GM21447 (cell line): ENCODE data around the gene RND3.

Experiments used
- ATAC-seq: cut with Tn5 transposase; IDR thresholded peaks from one replicate; pipeline ENCODE4 v1.9.1; 2021; ENCODE audit not compliant: unreplicated experiment

RND3 gene

GRCh38 chr2:150445398-150445797, 42.1 kb downstream of the RND3 start:
- ATAC-seq: no peak

GRCh38 chr2:150442484-150442883, 45.0 kb downstream of the RND3 start:
- no peak for ATAC-seq

GRCh38 chr2:150441784-150442183, 45.7 kb downstream of the RND3 start:
- no peak for ATAC-seq

GRCh38 chr2:150441226-150441625, 46.2 kb downstream of the RND3 start:
- no peak for ATAC-seq

- no peak for ATAC-seq
These were observed 48.8 kb downstream of the RND3 start for GRCh38 chr2:150438654-150439053.

- no peak for ATAC-seq
These were observed 49.4 kb downstream of the RND3 start for GRCh38 chr2:150438041-150438440.

- ATAC-seq: no peak
These were observed 55.2 kb downstream of the RND3 start for GRCh38 chr2:150432312-150432625.

GRCh38 chr2:150431561-150432311, 55.7 kb downstream of the RND3 start:
- no peak for ATAC-seq

- ATAC-seq: no peak
These were observed 58.0 kb downstream of the RND3 start for GRCh38 chr2:150429384-150429961.

- no peak for ATAC-seq
These were observed 58.8 kb downstream of the RND3 start for GRCh38 chr2:150428641-150429040.

GRCh38 chr2:150427298-150427697, 60.2 kb downstream of the RND3 start:
- no peak for ATAC-seq

- no peak for ATAC-seq
These were observed 60.7 kb downstream of the RND3 start for GRCh38 chr2:150426724-150427123.

- no peak for ATAC-seq
These were observed 61.2 kb downstream of the RND3 start for GRCh38 chr2:150426315-150426714.

- no peak for ATAC-seq
These were observed 62.1 kb downstream of the RND3 start for GRCh38 chr2:150425121-150425955.

GRCh38 chr2:150424406-150424805, 63.1 kb downstream of the RND3 start:
- no peak for ATAC-seq

GRCh38 chr2:150421126-150421651, 66.3 kb downstream of the RND3 start:
- ATAC-seq: no peak

- ATAC-seq: no peak
These were observed 68.6 kb downstream of the RND3 start for GRCh38 chr2:150418916-150419315.
